GM23338 (cell line): ENCODE results near the gene CDH4. TPM values are rescaled to one million over a fixed set of nuclear protein-coding genes. Genes with fewer than 3 reads are reported as not detected.

Experiments
- ATAC-seq: fragments of 200-7000 bp; cut with Tn5 transposase; 3 replicates; pipeline ENCODE4 v1.9.1; 2020
- DNase-seq: peaks from one replicate; pipeline ENCODE4 v3.0.0-alpha.2; 2015; ENCODE audit warnings: low spot score
- H2AFZ ChIP-seq: fragments of 200-600 bp; sonication (generic); 2 replicates; pipeline ENCODE4 v1.8.0; 2016; ENCODE audit warnings: antibody characterized with exemption, mild to moderate bottlenecking, moderate library complexity
- H3F3A ChIP-seq: fragments of 200-600 bp; sonication (generic); replicated peaks from 2 replicates; pipeline ENCODE4 v1.8.0; 2017; ENCODE audit warnings: antibody characterized with exemption, mixed run types, low read depth
- H3K27ac ChIP-seq: fragments of 200-600 bp; sonication (generic); 2 replicates; pipeline ENCODE4 v1.6.1; 2016; ENCODE audit warnings: low read depth
- H3K27me3 ChIP-seq: fragments of 200-600 bp; sonication (generic); 2 replicates; pipeline ENCODE4 v1.8.0; 2016; ENCODE audit warnings: mild to moderate bottlenecking, mixed run types, moderate library complexity; ENCODE audit not compliant: insufficient read depth
- H3K36me3 ChIP-seq: fragments of 200-600 bp; sonication (generic); 2 replicates; pipeline ENCODE4 v1.8.0; 2016; ENCODE audit warnings: mild to moderate bottlenecking; ENCODE audit not compliant: insufficient read depth
- H3K4me1 ChIP-seq: fragments of 200-600 bp; sonication (generic); 2 replicates; pipeline ENCODE4 v1.8.0; 2016; ENCODE audit warnings: mild to moderate bottlenecking, moderate library complexity; ENCODE audit not compliant: insufficient read depth
- H3K4me2 ChIP-seq: fragments of 200-600 bp; sonication (generic); 2 replicates; pipeline ENCODE4 v1.7.1; 2017; ENCODE audit warnings: mixed run types
- H3K4me3 ChIP-seq: fragments of 200-600 bp; sonication (generic); 2 replicates; pipeline ENCODE4 v1.6.1; 2016; ENCODE audit warnings: mixed run types
- H3K79me2 ChIP-seq: fragments of 200-600 bp; sonication (generic); replicated peaks from 2 replicates; pipeline ENCODE4 v1.8.0; 2017; ENCODE audit warnings: mild to moderate bottlenecking; ENCODE audit not compliant: insufficient read depth
- H3K9me2 ChIP-seq: fragments of 200-600 bp; sonication (generic); 2 replicates; pipeline ENCODE4 v1.8.0; 2017; ENCODE audit not compliant: insufficient read depth
- H4K20me1 ChIP-seq: fragments of 200-600 bp; sonication (generic); replicated peaks from 2 replicates; pipeline ENCODE4 v1.8.0; 2017; ENCODE audit warnings: mild to moderate bottlenecking; ENCODE audit not compliant: insufficient read depth
- H3K27ac Mint-ChIP-seq: 2 replicates; pipeline ENCODE4 v1.8.0; 2020; ENCODE audit warnings: inconsistent platforms, mild to moderate bottlenecking, moderate library complexity, mixed read lengths
- H3K27me3 Mint-ChIP-seq: 3 replicates; pipeline ENCODE4 v1.8.0; 2022; ENCODE audit warnings: low read depth, mild to moderate bottlenecking, moderate library complexity, mixed read lengths, inconsistent platforms; ENCODE audit not compliant: insufficient read depth, poor library complexity
- H3K36me3 Mint-ChIP-seq: 3 replicates; pipeline ENCODE4 v1.8.0; 2021; ENCODE audit warnings: low read depth, mild to moderate bottlenecking, inconsistent platforms, moderate library complexity, mixed read lengths
- H3K4me1 Mint-ChIP-seq: 3 replicates; pipeline ENCODE4 v1.8.0; 2020; ENCODE audit warnings: mild to moderate bottlenecking, inconsistent platforms, mixed read lengths
- H3K4me3 Mint-ChIP-seq: 3 replicates; pipeline ENCODE4 v1.8.0; 2021; ENCODE audit warnings: moderate library complexity, mild to moderate bottlenecking, inconsistent platforms, mixed read lengths
- H3K9me3 Mint-ChIP-seq: 3 replicates; pipeline ENCODE4 v1.8.0; 2020; ENCODE audit warnings: moderate library complexity, mild to moderate bottlenecking, inconsistent platforms, mixed read lengths
- CREB1 ChIP-seq: fragments of 250-450 bp; sonication (Bioruptor Pico); IDR thresholded peaks from 2 replicates; pipeline ENCODE4 v1.5.0; 2020; ENCODE audit warnings: low read depth, mild to moderate bottlenecking, moderate library complexity
- EZH2 ChIP-seq: fragments of 200-600 bp; sonication (generic); IDR thresholded peaks from one replicate; pipeline ENCODE4 v1.8.0; 2017; ENCODE audit warnings: antibody characterized with exemption, mild to moderate bottlenecking, low read depth; ENCODE audit not compliant: unreplicated experiment
- EZH2phosphoT487 ChIP-seq: fragments of 200-600 bp; sonication (generic); IDR thresholded peaks from one replicate; pipeline ENCODE4 v1.8.1; 2018; ENCODE audit warnings: antibody characterized with exemption; ENCODE audit not compliant: unreplicated experiment
- JUNB ChIP-seq: IDR thresholded peaks from one replicate; pipeline ENCODE4 v1.6.1; 2016; ENCODE audit warnings: antibody characterized with exemption; ENCODE audit not compliant: unreplicated experiment
- NANOG ChIP-seq: IDR thresholded peaks from 2 replicates; pipeline ENCODE4 v1.6.1; 2016; ENCODE audit warnings: antibody characterized with exemption, borderline replicate concordance
- POLR2AphosphoS5 ChIP-seq: IDR thresholded peaks from 2 replicates; pipeline ENCODE4 v1.6.1; 2016; ENCODE audit warnings: antibody characterized with exemption, low read depth
- STAT1 ChIP-seq: IDR thresholded peaks from one replicate; pipeline ENCODE4 v1.6.1; 2016; ENCODE audit warnings: antibody characterized with exemption; ENCODE audit not compliant: unreplicated experiment
- ZNF114 ChIP-seq: fragments of 250-450 bp; sonication (Bioruptor Pico); IDR thresholded peaks from 2 replicates; pipeline ENCODE4 v1.5.0; 2020; ENCODE audit warnings: mild to moderate bottlenecking, moderate library complexity
- ZNF331 ChIP-seq: fragments of 250-450 bp; sonication (Bioruptor Pico); IDR thresholded peaks from 2 replicates; pipeline ENCODE4 v1.5.0; 2020; ENCODE audit warnings: low read depth, mild to moderate bottlenecking, moderate library complexity
- polyA plus RNA-seq: library from polyadenylated mRNA; unstranded; fragments of >200 nt; fragmentation: Nextera tagmentation; extraction: Ambion mirVana; gene quantifications from 2 replicates; pipeline ENCODE4 v1.2.1, GENCODE V29; 2016
- total RNA-seq: library from RNA; depleted of rRNA; stranded (reverse); fragments of >200 nt; shearing (Covaris generic); gene quantifications from 2 replicates; pipeline ENCODE4 v1.2.3, GENCODE V29; 2014
- TF ChIP-seq, protein P1 (sequence below), 2 experiments: fragments of 200-600 bp in 1 of 2; sonication (generic) in 1 of 2; conservative IDR thresholded peaks; 2 replicates each; pipeline versions ENCODE4 v1.5.1 to v1.6.1; 2016 to 2017; ENCODE audit warnings: antibody characterized with exemption in 2 of 2, low read depth in 2 of 2, mild to moderate bottlenecking in 2 of 2, moderate library complexity in 1 of 2
- TF ChIP-seq, protein P2 (sequence below): IDR thresholded peaks from 2 replicates; pipeline ENCODE4 v1.6.1; 2016; ENCODE audit warnings: antibody characterized with exemption
- TF ChIP-seq, protein P3 (sequence below): fragments of 250-450 bp; sonication (Bioruptor Pico); IDR thresholded peaks from 2 replicates; pipeline ENCODE4 v1.5.0; 2020; ENCODE audit warnings: mild to moderate bottlenecking, moderate library complexity
- TF ChIP-seq, protein P4 (sequence below): IDR thresholded peaks from one replicate; pipeline ENCODE4 v1.6.1; 2018; ENCODE audit warnings: antibody characterized with exemption; ENCODE audit not compliant: unreplicated experiment

CDH4 gene
- total and polyA plus RNA-seq, 2 experiments from 2014 or later = 1.2 to 4.2 TPM

DNA sequence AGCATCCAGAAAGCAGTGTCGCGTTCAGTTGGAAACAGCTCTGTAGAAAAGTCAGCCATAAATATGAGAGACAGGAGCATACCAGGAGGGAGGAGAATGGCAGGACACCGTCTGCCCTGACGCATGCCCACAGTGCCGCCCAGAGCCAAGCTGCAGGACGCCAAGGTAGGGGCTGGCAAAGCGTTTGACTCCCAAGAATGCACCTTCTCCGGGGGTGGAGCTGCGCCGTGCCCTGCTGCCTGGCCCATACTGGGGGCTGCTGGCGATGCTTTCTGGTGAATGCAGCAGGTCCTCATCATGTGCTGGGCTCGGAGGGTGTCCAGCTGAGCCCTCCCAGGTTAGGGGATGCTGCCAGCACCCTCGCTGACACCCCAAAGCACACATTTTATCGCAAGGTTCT, 349.8 kb downstream of the CDH4 start:
- H3F3A ChIP-seq = no peaks in the 10 kb centered on the region
- DNase-seq = no peak
- no peak overlapping the region for H3K27ac ChIP-seq
- peaks cover 21% of the 10 kb centered on the region for H3K27me3 Mint-ChIP-seq
- no peaks in the 10 kb centered on the region for H3K36me3 ChIP-seq
- peaks cover 7% of the 10 kb centered on the region; the same call in 2 of the 3 replicates for H3K36me3 Mint-ChIP-seq
- no peak overlapping the region for H2AFZ ChIP-seq
- ATAC-seq = no peak
- H3K27ac Mint-ChIP-seq = no peak overlapping the region
- no peak overlapping the region for H3K4me3 Mint-ChIP-seq
- no peaks in the 10 kb centered on the region for H3K27me3 ChIP-seq
- H4K20me1 ChIP-seq = no peaks in the 10 kb centered on the region
- no peaks in the 10 kb centered on the region for H3K4me1 Mint-ChIP-seq
- H3K4me1 ChIP-seq = 0 out of 2 replicates have a peak, but pooled peaks cover 4% of the 10 kb centered on the region
- no peaks in the 10 kb centered on the region for H3K9me2 ChIP-seq
- H3K79me2 ChIP-seq = no peaks in the 10 kb centered on the region
- H3K4me2 ChIP-seq = no peak overlapping the region
- H3K4me3 ChIP-seq = no peak overlapping the region
- TF ChIP-seq, protein P1, sequence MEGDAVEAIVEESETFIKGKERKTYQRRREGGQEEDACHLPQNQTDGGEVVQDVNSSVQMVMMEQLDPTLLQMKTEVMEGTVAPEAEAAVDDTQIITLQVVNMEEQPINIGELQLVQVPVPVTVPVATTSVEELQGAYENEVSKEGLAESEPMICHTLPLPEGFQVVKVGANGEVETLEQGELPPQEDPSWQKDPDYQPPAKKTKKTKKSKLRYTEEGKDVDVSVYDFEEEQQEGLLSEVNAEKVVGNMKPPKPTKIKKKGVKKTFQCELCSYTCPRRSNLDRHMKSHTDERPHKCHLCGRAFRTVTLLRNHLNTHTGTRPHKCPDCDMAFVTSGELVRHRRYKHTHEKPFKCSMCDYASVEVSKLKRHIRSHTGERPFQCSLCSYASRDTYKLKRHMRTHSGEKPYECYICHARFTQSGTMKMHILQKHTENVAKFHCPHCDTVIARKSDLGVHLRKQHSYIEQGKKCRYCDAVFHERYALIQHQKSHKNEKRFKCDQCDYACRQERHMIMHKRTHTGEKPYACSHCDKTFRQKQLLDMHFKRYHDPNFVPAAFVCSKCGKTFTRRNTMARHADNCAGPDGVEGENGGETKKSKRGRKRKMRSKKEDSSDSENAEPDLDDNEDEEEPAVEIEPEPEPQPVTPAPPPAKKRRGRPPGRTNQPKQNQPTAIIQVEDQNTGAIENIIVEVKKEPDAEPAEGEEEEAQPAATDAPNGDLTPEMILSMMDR (conservative IDR thresholded peaks at IDR 0.05; ENCODE audit: low read depth in 2 of 2) = no peak
- TF ChIP-seq ZNF114 = no peak
- no peak for TF ChIP-seq NANOG
- no peak for TF ChIP-seq STAT1
- no peak for TF ChIP-seq POLR2AphosphoS5
- TF ChIP-seq, protein P2, sequence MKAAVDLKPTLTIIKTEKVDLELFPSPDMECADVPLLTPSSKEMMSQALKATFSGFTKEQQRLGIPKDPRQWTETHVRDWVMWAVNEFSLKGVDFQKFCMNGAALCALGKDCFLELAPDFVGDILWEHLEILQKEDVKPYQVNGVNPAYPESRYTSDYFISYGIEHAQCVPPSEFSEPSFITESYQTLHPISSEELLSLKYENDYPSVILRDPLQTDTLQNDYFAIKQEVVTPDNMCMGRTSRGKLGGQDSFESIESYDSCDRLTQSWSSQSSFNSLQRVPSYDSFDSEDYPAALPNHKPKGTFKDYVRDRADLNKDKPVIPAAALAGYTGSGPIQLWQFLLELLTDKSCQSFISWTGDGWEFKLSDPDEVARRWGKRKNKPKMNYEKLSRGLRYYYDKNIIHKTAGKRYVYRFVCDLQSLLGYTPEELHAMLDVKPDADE = no peak
- TF ChIP-seq EZH2phosphoT487 = no peak
- TF ChIP-seq, protein P3, sequence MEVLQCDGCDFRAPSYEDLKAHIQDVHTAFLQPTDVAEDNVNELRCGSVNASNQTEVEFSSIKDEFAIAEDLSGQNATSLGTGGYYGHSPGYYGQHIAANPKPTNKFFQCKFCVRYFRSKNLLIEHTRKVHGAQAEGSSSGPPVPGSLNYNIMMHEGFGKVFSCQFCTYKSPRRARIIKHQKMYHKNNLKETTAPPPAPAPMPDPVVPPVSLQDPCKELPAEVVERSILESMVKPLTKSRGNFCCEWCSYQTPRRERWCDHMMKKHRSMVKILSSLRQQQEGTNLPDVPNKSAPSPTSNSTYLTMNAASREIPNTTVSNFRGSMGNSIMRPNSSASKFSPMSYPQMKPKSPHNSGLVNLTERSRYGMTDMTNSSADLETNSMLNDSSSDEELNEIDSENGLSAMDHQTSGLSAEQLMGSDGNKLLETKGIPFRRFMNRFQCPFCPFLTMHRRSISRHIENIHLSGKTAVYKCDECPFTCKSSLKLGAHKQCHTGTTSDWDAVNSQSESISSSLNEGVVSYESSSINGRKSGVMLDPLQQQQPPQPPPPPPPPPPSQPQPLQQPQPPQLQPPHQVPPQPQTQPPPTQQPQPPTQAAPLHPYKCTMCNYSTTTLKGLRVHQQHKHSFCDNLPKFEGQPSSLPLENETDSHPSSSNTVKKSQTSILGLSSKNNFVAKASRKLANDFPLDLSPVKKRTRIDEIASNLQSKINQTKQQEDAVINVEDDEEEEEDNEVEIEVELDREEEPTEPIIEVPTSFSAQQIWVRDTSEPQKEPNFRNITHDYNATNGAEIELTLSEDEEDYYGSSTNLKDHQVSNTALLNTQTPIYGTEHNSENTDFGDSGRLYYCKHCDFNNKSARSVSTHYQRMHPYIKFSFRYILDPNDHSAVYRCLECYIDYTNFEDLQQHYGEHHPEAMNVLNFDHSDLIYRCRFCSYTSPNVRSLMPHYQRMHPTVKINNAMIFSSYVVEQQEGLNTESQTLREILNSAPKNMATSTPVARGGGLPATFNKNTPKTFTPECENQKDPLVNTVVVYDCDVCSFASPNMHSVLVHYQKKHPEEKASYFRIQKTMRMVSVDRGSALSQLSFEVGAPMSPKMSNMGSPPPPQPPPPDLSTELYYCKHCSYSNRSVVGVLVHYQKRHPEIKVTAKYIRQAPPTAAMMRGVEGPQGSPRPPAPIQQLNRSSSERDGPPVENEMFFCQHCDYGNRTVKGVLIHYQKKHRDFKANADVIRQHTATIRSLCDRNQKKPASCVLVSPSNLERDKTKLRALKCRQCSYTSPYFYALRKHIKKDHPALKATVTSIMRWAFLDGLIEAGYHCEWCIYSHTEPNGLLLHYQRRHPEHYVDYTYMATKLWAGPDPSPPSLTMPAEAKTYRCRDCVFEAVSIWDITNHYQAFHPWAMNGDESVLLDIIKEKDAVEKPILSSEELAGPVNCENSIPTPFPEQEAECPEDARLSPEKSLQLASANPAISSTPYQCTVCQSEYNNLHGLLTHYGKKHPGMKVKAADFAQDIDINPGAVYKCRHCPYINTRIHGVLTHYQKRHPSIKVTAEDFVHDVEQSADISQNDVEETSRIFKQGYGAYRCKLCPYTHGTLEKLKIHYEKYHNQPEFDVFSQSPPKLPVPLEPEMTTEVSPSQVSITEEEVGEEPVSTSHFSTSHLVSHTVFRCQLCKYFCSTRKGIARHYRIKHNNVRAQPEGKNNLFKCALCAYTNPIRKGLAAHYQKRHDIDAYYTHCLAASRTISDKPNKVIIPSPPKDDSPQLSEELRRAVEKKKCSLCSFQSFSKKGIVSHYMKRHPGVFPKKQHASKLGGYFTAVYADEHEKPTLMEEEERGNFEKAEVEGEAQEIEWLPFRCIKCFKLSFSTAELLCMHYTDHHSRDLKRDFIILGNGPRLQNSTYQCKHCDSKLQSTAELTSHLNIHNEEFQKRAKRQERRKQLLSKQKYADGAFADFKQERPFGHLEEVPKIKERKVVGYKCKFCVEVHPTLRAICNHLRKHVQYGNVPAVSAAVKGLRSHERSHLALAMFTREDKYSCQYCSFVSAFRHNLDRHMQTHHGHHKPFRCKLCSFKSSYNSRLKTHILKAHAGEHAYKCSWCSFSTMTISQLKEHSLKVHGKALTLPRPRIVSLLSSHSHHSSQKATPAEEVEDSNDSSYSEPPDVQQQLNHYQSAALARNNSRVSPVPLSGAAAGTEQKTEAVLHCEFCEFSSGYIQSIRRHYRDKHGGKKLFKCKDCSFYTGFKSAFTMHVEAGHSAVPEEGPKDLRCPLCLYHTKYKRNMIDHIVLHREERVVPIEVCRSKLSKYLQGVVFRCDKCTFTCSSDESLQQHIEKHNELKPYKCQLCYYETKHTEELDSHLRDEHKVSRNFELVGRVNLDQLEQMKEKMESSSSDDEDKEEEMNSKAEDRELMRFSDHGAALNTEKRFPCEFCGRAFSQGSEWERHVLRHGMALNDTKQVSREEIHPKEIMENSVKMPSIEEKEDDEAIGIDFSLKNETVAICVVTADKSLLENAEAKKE = no peak
- TF ChIP-seq, protein P4, sequence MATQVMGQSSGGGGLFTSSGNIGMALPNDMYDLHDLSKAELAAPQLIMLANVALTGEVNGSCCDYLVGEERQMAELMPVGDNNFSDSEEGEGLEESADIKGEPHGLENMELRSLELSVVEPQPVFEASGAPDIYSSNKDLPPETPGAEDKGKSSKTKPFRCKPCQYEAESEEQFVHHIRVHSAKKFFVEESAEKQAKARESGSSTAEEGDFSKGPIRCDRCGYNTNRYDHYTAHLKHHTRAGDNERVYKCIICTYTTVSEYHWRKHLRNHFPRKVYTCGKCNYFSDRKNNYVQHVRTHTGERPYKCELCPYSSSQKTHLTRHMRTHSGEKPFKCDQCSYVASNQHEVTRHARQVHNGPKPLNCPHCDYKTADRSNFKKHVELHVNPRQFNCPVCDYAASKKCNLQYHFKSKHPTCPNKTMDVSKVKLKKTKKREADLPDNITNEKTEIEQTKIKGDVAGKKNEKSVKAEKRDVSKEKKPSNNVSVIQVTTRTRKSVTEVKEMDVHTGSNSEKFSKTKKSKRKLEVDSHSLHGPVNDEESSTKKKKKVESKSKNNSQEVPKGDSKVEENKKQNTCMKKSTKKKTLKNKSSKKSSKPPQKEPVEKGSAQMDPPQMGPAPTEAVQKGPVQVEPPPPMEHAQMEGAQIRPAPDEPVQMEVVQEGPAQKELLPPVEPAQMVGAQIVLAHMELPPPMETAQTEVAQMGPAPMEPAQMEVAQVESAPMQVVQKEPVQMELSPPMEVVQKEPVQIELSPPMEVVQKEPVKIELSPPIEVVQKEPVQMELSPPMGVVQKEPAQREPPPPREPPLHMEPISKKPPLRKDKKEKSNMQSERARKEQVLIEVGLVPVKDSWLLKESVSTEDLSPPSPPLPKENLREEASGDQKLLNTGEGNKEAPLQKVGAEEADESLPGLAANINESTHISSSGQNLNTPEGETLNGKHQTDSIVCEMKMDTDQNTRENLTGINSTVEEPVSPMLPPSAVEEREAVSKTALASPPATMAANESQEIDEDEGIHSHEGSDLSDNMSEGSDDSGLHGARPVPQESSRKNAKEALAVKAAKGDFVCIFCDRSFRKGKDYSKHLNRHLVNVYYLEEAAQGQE = no peak
- TF ChIP-seq ZNF331 (CRISPR knock-in tag) = no peak
- TF ChIP-seq EZH2 = no peak
- no peak for TF ChIP-seq JUNB
- no peak for TF ChIP-seq CREB1 (CRISPR knock-in tag)
- H3K9me3 Mint-ChIP-seq = peaks cover 19% of the 10 kb centered on the region
